Endothelial cell (in vitro differentiated cells): Measurements from ENCODE around the gene THRB. TPM values are rescaled to one million over a fixed set of nuclear protein-coding genes. Genes with fewer than 3 reads are reported as not detected.

Source experiments
- DNase-seq: peaks from one replicate; pipeline ENCODE4 v3.0.0; 2021; ENCODE audit warnings: low spot score
- H3K27ac Mint-ChIP-seq: one replicate; pipeline ENCODE4 v1.8.0; 2021; ENCODE audit warnings: mixed read lengths, inconsistent platforms; ENCODE audit not compliant: unreplicated experiment
- H3K27me3 Mint-ChIP-seq: one replicate; pipeline ENCODE4 v1.8.0; 2021; ENCODE audit warnings: mild to moderate bottlenecking, moderate library complexity, mixed read lengths, inconsistent platforms; ENCODE audit not compliant: unreplicated experiment
- H3K36me3 Mint-ChIP-seq: one replicate; pipeline ENCODE4 v1.8.0; 2021; ENCODE audit warnings: mild to moderate bottlenecking, low read depth, mixed read lengths, inconsistent platforms; ENCODE audit not compliant: unreplicated experiment
- H3K4me1 Mint-ChIP-seq: one replicate; pipeline ENCODE4 v1.8.0; 2021; ENCODE audit warnings: mild to moderate bottlenecking, mixed read lengths, inconsistent platforms; ENCODE audit not compliant: unreplicated experiment
- H3K4me3 Mint-ChIP-seq: one replicate; pipeline ENCODE4 v1.8.0; 2021; ENCODE audit warnings: mild to moderate bottlenecking, mixed read lengths, inconsistent platforms; ENCODE audit not compliant: unreplicated experiment
- H3K9me3 Mint-ChIP-seq: one replicate; pipeline ENCODE4 v1.8.0; 2021; ENCODE audit warnings: mixed read lengths, inconsistent platforms; ENCODE audit not compliant: unreplicated experiment
- CTCF ChIP-seq: fragments of 200-600 bp; sonication (generic); IDR thresholded peaks from one replicate; pipeline ENCODE4 v1.5.0; 2021; ENCODE audit warnings: antibody characterized with exemption; ENCODE audit not compliant: unreplicated experiment
- total RNA-seq: library from RNA; stranded (reverse); fragmentation: NEBNext Ultra II Directional; extraction: Animal tissue kit (Norgen Biotek cat#: 25700); gene quantifications from one replicate; pipeline ENCODE4 v1.2.1, GENCODE V29; 2021; ENCODE audit not compliant: unreplicated experiment

THRB gene
- total RNA-seq, 1 donor from 2014 or later = 0.38 TPM

- Mint-ChIP-seq H3K27me3 (peaks cover 1% of the 10 kb centered on the region), H3K4me1 (no peaks in the 10 kb centered on the region), H3K27ac (no peak overlapping the region), H3K4me3 (no peak overlapping the region), H3K36me3 (no peaks in the 10 kb centered on the region), H3K9me3 (no peaks in the 10 kb centered on the region)
- DNase-seq = no peak
- TF ChIP-seq CTCF = no peak
Observed at GRCh38 chr3:24377218-24377993, 117.2 kb downstream of the THRB start.

- H3K4me1 Mint-ChIP-seq = no peaks in the 10 kb centered on the region
- no peaks in the 10 kb centered on the region for H3K36me3 Mint-ChIP-seq
- DNase-seq = no peak
- TF ChIP-seq CTCF = no peak
- no peaks in the 10 kb centered on the region for H3K27me3 Mint-ChIP-seq
- H3K4me3 Mint-ChIP-seq = no peak overlapping the region
- no peak overlapping the region for H3K27ac Mint-ChIP-seq
- H3K9me3 Mint-ChIP-seq = no peaks in the 10 kb centered on the region
Observed at GRCh38 chr3:24375947-24376384, 118.7 kb downstream of the THRB start.

- no peak for DNase-seq
- Mint-ChIP-seq H3K4me1 (no peaks in the 10 kb centered on the region), H3K4me3 (no peak overlapping the region), H3K9me3 (no peaks in the 10 kb centered on the region), H3K27ac (no peak overlapping the region), H3K27me3 (no peaks in the 10 kb centered on the region), H3K36me3 (no peaks in the 10 kb centered on the region)
- TF ChIP-seq CTCF = no peak
Observed at GRCh38 chr3:24374801-24375200, 119.8 kb downstream of the THRB start.

- DNase-seq = no peak
- H3K27me3 Mint-ChIP-seq = no peaks in the 10 kb centered on the region
- H3K4me1 Mint-ChIP-seq = no peaks in the 10 kb centered on the region
- no peaks in the 10 kb centered on the region for H3K36me3 Mint-ChIP-seq
- no peaks in the 10 kb centered on the region for H3K9me3 Mint-ChIP-seq
- no peak for TF ChIP-seq CTCF
- H3K4me3 Mint-ChIP-seq = no peak overlapping the region
- no peak overlapping the region for H3K27ac Mint-ChIP-seq
Observed at GRCh38 chr3:24373198-24373959, 121.3 kb downstream of the THRB start.
